Ectodermal cell (in vitro differentiated cells): ENCODE results near the gene TRPV5.

Experiments
- H3K27ac ChIP-seq: 2 replicates; pipeline ENCODE4 v1.7.0; 2013; ENCODE audit warnings: mild to moderate bottlenecking, low read depth, low read length; ENCODE audit not compliant: insufficient read depth, poor library complexity, severe bottlenecking
- H3K27me3 ChIP-seq: 2 replicates; pipeline ENCODE4 v1.7.0; 2013; ENCODE audit warnings: mild to moderate bottlenecking, low read length; ENCODE audit not compliant: insufficient read depth, control insufficient read depth, poor library complexity, severe bottlenecking
- H3K36me3 ChIP-seq: one replicate; pipeline ENCODE4 v1.7.0; 2013; ENCODE audit warnings: low read length; ENCODE audit not compliant: control insufficient read depth, insufficient read depth
- H3K4me1 ChIP-seq: one replicate; pipeline ENCODE4 v1.7.0; 2013; ENCODE audit warnings: low read length; ENCODE audit not compliant: control insufficient read depth, insufficient read depth
- H3K4me3 ChIP-seq: 2 replicates; pipeline ENCODE4 v1.7.0; 2013; ENCODE audit warnings: low read depth, low read length, control low read depth; ENCODE audit not compliant: insufficient read depth
- H3K9me3 ChIP-seq: 2 replicates; pipeline ENCODE4 v1.7.0; 2013; ENCODE audit warnings: mild to moderate bottlenecking, low read length, moderate library complexity; ENCODE audit not compliant: control insufficient read depth
- WGBS, 2 experiments: methylation state at CpG; one replicate each; pipeline ENCODE4 v1.1.7; 2013; ENCODE audit warnings: missing lambda C conversion rate in 2 of 2; 5-methylcytosine and 5-hydroxymethylcytosine counted together

TRPV5 gene

DNA sequence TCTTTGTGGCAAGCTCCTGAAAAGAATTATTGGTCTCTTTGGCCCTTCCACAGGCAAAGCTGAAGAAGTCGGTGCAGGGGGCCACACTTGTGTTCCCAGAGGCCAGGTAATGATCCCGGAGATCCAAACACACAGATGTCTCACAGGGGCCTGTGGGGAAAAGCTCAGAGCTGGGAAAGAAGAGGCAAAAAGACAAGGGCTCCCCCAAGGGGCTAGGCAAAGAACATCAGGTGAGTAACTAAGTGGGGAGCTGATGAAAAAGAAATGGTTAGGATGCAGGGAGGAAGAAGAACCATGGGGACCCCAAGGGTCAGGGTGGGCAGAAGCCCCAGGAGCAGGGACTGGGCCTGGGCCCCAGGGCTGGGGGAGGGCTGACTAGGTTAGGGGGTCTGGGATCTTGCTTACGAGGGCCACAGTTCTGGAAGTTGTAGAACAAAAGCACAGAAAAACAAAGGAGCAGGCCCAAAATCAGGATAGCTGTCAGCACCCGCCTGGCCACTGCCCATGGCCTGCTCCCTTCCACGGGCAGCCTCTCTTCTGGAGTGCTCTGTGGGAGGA is 27.5 kb upstream of the TRPV5 start:
- no peaks in the 10 kb centered on the region for H3K36me3 ChIP-seq
- no peak overlapping the region for H3K27ac ChIP-seq
- no peaks in the 10 kb centered on the region for H3K9me3 ChIP-seq
- H3K4me1 ChIP-seq = peaks cover 10% of the 10 kb centered on the region
- H3K4me3 ChIP-seq = no peak overlapping the region
- H3K27me3 ChIP-seq = no peaks in the 10 kb centered on the region
- 95 to 96% methylated on average over 5 of the region's 5 CpGs for WGBS, 2 experiments

DNA sequence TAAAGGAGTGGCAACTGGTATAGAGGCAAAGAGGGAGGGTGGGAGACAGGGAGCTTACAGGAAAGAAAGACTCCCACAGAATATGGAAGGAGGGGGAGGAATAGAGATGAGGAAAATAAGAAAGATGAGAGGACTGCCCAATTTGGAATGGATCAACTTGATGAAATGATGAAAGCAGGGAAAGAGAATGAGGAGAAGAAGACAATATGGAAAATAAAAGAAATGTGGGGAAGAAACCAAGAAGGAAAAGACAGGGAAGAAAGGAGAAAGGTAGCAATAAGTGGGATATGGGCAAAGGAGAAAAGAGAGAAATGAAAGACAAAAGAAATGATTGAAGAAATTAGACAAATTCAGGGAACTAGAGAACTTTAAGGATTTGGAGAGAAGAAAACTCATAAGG is 25.7 kb upstream of the TRPV5 start:
- Histone ChIP-seq H3K27me3 (no peaks in the 10 kb centered on the region), H3K27ac (no peak overlapping the region), H3K9me3 (no peaks in the 10 kb centered on the region), H3K4me3 (no peak overlapping the region), H3K36me3 (no peaks in the 10 kb centered on the region), H3K4me1 (peaks cover 10% of the 10 kb centered on the region)

DNA sequence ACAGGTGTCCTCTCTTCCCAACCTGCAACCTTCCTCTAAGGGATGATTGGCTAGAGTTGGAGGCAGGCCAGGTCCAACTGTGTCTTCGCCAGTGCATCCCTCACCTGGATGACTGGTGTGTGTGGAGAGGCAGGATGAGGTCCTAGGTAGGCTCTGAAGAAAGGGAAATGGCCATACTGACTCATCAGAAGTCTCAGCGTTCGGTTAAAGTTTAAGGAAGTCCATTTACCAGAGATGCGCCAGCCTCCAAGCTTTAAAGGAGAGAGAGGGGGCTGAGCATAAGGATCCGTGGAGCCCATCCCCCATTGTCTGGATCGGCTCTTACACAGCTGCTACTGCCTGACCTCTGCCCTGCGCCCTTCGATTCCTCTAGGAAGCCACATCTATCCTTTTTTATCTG is 24.2 kb upstream of the TRPV5 start:
- Histone ChIP-seq H3K36me3 (no peaks in the 10 kb centered on the region), H3K27me3 (no peaks in the 10 kb centered on the region), H3K4me3 (no peak overlapping the region), H3K9me3 (no peaks in the 10 kb centered on the region), H3K4me1 (peaks cover 10% of the 10 kb centered on the region), H3K27ac (no peak overlapping the region)
- WGBS, 2 experiments = 85 to 89% methylated on average over 8 of the region's 8 CpGs

DNA sequence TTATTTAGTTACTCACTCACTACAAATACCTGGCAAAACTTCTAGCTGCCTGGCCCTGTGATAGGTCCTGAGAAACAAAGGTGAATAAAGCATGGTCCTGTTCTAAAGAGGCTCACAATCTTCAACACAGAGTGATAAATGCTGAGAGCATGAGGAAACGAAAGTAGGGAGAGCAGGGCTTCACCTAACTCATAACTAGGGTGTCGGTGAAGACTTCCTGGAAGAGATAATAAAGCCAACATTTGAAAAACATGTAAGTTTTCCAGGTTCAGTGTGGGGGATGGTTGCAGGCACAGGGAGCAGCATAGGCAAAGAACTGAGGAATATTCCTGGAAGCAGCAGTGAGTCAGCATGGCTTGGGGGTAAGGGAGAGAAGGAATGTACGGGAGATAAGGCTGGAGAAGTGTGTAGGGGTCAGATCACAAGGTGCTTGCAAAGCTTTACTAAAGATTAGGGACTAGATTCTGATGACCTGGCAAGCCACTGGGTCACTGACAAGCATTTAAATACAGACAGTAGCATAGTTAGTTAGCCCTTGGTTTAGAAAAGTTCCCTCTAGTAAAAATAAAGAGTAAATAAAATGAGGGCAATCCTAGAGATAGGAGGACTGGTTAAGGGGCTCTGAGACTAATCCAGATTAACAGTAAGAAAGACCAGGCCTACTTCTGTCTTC is 23.5 kb upstream of the TRPV5 start:
- 88 to 92% methylated on average over 3 of the region's 3 CpGs for WGBS, 2 experiments
- Histone ChIP-seq H3K27me3 (no peaks in the 10 kb centered on the region), H3K36me3 (no peaks in the 10 kb centered on the region), H3K27ac (no peak overlapping the region), H3K4me1 (peaks cover 5% of the 10 kb centered on the region), H3K9me3 (no peaks in the 10 kb centered on the region), H3K4me3 (no peak overlapping the region)

DNA sequence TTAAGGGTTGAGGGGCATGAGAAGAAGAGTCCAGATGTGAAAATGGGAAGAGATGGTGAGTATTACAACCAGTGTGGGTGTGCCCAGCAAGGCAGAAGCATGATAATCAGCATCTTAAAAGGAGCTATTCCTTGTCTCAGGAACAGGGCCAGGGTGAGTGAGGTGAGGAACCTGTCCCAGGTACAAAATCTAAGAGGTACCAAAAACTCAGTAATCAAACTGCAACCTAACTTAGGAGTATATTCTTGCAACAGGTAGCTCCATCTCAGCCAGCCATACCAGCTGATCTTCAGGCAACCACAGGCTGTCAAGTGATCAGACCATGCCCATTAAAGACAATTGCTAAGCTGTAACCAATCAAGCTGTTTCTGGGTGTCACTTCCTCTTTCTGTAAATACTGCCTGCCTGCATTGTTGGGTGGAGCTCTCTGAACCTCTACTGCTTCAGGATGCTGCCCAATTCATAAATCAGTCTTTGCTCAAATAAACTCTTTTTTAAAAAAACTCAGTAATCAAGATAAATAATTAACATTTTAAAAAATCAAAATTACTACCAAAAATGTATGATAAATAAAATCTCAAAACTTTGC is 21.2 kb upstream of the TRPV5 start:
- no peaks in the 10 kb centered on the region for H3K4me1 ChIP-seq
- H3K36me3 ChIP-seq = no peaks in the 10 kb centered on the region
- no peaks in the 10 kb centered on the region for H3K9me3 ChIP-seq

DNA sequence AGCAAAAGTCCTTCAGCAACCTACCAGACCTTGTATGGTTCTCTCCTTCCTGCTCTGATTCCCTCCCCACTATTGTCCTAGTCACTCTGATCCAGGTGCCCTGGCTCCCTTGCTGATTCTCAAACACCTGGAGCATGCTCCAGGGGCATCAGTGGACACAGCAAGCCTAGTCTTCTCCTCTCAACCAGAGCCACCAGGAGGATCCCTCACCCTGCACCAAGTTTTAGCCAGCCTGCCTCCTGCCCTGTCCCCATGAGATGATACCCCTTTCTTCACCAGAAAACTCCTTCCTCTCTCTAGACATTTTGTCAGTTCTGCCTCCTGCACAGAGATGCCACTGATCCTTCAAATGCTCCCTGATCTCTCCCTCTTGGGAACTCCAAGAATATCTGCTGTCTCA is 16.7 kb upstream of the TRPV5 start:
- no peaks in the 10 kb centered on the region for H3K27me3 ChIP-seq
- H3K27ac ChIP-seq = no peak overlapping the region
- H3K9me3 ChIP-seq = no peaks in the 10 kb centered on the region
- H3K4me1 ChIP-seq = no peaks in the 10 kb centered on the region
- H3K4me3 ChIP-seq = no peak overlapping the region
- no peaks in the 10 kb centered on the region for H3K36me3 ChIP-seq

More for the DNA sequence above, 21.2 kb upstream of the TRPV5 start:
- Histone ChIP-seq H3K27ac (no peak overlapping the region), H3K27me3 (no peaks in the 10 kb centered on the region), H3K4me3 (no peak overlapping the region)

DNA sequence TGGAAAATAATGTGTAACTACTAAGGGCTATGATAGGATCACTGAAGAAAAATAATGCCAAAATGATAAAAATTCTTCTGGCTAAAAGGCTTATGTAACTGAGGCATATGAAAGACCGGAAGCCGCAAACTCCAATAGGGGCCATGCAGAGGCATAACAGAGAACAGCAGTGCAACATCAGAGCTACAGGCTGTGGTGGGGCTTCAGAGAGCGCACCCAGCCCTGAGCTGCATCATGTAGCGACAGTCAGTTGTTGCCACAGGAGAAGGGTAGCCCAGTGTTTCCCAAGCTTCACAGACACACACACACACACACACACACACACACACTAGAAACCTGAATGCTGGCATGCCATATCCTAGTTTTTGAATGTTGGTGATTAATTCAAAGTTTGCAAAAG is 15.1 kb upstream of the TRPV5 start:
- WGBS, 2 experiments = 92 to 95% methylated on average over 4 of the region's 4 CpGs
- Histone ChIP-seq H3K4me1 (no peaks in the 10 kb centered on the region), H3K9me3 (no peaks in the 10 kb centered on the region), H3K27ac (no peak overlapping the region), H3K4me3 (no peak overlapping the region), H3K27me3 (no peaks in the 10 kb centered on the region), H3K36me3 (no peaks in the 10 kb centered on the region)

DNA sequence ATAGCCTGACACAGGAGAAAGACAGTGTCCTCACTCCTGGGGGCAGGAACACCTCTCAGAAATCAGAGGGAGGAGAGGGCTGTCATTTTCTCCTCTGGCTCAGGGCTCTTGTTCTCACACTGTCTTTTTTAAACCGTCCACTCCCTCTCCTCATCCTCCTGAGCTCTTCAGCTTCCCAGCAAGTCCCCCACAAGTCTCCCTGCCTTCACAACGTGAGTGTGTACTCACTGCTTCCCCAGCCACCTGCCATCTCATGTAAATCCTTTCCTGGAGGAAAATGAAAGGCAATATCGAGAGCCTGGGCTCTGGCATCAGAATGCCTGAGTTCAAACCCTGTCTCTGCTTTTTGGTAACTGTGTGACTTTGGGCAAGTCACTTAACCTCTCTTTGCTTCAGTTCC is 11.5 kb upstream of the TRPV5 start:
- no peaks in the 10 kb centered on the region for H3K4me1 ChIP-seq
- 77 to 87% methylated on average over 3 of the region's 3 CpGs for WGBS, 2 experiments

DNA sequence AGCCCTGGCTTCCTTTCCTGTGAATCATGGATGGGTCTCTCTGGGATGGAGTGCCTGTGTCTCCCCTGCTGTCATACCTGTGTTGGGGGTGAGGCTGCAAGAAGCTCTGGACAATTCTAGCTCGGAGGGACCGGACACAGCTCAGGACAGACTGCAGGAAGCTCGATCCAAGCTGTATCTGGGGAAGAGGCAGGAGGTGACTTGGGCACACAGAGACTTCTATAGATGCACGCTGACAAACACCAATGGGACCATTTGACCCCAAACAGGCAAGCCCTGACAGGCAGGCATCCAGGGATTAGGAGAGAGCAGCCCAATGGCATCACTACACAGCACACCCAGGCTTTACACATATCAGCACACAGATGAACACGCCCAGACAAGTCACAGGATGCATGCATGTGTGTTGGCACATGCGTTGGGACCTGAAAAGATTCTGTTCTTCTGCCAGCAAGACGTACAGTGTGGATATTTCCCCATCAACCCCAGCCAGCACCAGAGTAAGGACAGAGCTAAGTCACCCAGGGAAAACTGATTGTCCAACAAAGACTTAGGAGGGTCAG is 10.2 kb upstream of the TRPV5 start:
- Histone ChIP-seq H3K4me1 (no peaks in the 10 kb centered on the region), H3K4me3 (no peak overlapping the region), H3K27me3 (no peaks in the 10 kb centered on the region), H3K9me3 (no peaks in the 10 kb centered on the region), H3K36me3 (no peaks in the 10 kb centered on the region), H3K27ac (no peak overlapping the region)
- 90 to 93% methylated on average over 7 of the region's 7 CpGs for WGBS, 2 experiments

More for the DNA sequence above, 11.5 kb upstream of the TRPV5 start:
- H3K27me3 ChIP-seq = no peaks in the 10 kb centered on the region
- no peak overlapping the region for H3K4me3 ChIP-seq
- H3K36me3 ChIP-seq = no peaks in the 10 kb centered on the region
- no peaks in the 10 kb centered on the region for H3K9me3 ChIP-seq
- H3K27ac ChIP-seq = no peak overlapping the region

DNA sequence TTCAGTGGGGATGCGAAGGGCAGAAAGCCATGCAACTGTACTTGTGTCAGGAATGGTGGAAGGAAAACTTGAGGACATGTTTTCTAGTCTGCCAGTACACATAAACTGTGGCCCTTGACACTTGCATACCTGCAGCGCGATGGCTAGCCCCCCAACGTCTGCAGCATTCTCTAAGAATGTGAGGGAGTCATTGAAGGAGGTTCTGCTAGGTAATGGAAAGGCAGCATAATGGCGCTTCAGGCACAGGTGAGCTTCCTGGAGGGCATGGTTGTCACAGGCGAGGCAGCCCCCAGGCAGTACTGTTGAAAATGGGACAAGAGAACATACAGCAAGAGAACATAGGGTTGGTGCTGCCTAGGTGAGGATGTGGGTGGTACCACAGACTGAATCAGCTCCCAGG is 9.2 kb upstream of the TRPV5 start:
- Histone ChIP-seq H3K27ac (no peak overlapping the region), H3K9me3 (no peaks in the 10 kb centered on the region), H3K27me3 (no peaks in the 10 kb centered on the region), H3K4me3 (no peak overlapping the region), H3K4me1 (no peaks in the 10 kb centered on the region), H3K36me3 (no peaks in the 10 kb centered on the region)
- whole genome bisulfite sequencing, 2 experiments = 95 to 98% methylated on average over 6 of the region's 6 CpGs
